Esophagus mucosa (tissue), 1 donor: ENCODE measurements around the gene FBLN7. TPM values are rescaled to one million over a fixed set of nuclear protein-coding genes. Genes with fewer than 3 reads are reported as not detected.

Source experiments
- total RNA-seq: library from RNA; stranded (reverse); gene quantifications from one replicate; pipeline ENCODE4 v1.2.4, GENCODE V29; 2023
- donor health status: DM: yes; HTN: yes; CAD: no.

The FBLN7 gene
- total RNA-seq, 1 donor from 2014 or later = 1.4 TPM

Other genes with a start within 250 kb of the FBLN7 start
- gene MERTK, start 239.8 kb upstream of the FBLN7 start, total RNA-seq = 5.4 TPM
- 18.7 TPM for gene TMEM87B, start 83.1 kb upstream of the FBLN7 start, total RNA-seq
- 9.4 TPM for gene ZC3H8, start 116.7 kb downstream of the FBLN7 start, total RNA-seq
- 4.9 TPM for gene ZC3H6, start 137.2 kb downstream of the FBLN7 start, total RNA-seq